ENCODE results near the gene ME3.
"Not testable (repeated sequence)": the region's sequence is repeated elsewhere in the genome, so short reads cannot be mapped to it uniquely, and the experiment has no call there.

ME3 gene

GRCh38 chr11:86660736-86661135 is 11.7 kb downstream of the ME3 start:
- no peak for DNase-seq

- no peak for DNase-seq
Observed at GRCh38 chr11:86660088-86660487, 12.3 kb downstream of the ME3 start.

GRCh38 chr11:86658534-86658933 is 13.9 kb downstream of the ME3 start:
- no peak for DNase-seq

GRCh38 chr11:86645212-86645611 is 27.2 kb downstream of the ME3 start:
- not testable (repeated sequence) for DNase-seq

- DNase-seq = peak; percentile 21
Observed at GRCh38 chr11:86644291-86644690, 28.1 kb downstream of the ME3 start.

GRCh38 chr11:86641537-86642261 is 30.7 kb downstream of the ME3 start:
- DNase-seq = peak; percentile 16

GRCh38 chr11:86639137-86639536 is 33.3 kb downstream of the ME3 start:
- DNase-seq = no peak

- DNase-seq = no peak
Observed at GRCh38 chr11:86638673-86639072, 33.7 kb downstream of the ME3 start.

GRCh38 chr11:86637988-86638387 is 34.4 kb downstream of the ME3 start:
- DNase-seq = no peak

GRCh38 chr11:86636275-86636674 is 36.1 kb downstream of the ME3 start:
- DNase-seq = no peak

GRCh38 chr11:86632499-86633269 is 39.7 kb downstream of the ME3 start:
- DNase-seq = peak; percentile 77

GRCh38 chr11:86630229-86630981 is 42.0 kb downstream of the ME3 start:
- DNase-seq = no peak

- no peak for DNase-seq
Observed at GRCh38 chr11:86629045-86629706, 43.2 kb downstream of the ME3 start.

GRCh38 chr11:86627776-86628455 is 44.5 kb downstream of the ME3 start:
- DNase-seq = no peak

- DNase-seq = no peak
Observed at GRCh38 chr11:86625981-86626380, 46.4 kb downstream of the ME3 start.

- no peak for DNase-seq
Observed at GRCh38 chr11:86625544-86625943, 46.9 kb downstream of the ME3 start.

- no peak for DNase-seq
Observed at GRCh38 chr11:86624366-86624765, 48.0 kb downstream of the ME3 start.

- DNase-seq = no peak
Observed at GRCh38 chr11:86623736-86624135, 48.7 kb downstream of the ME3 start.

- DNase-seq = no peak
Observed at GRCh38 chr11:86623041-86623621, 49.3 kb downstream of the ME3 start.

- no peak for DNase-seq
Observed at GRCh38 chr11:86621854-86622253, 50.6 kb downstream of the ME3 start.

- no peak for DNase-seq
Observed at GRCh38 chr11:86620891-86621521, 51.4 kb downstream of the ME3 start.

- peak; percentile 7 for DNase-seq
Observed at GRCh38 chr11:86619428-86619827, 53.0 kb downstream of the ME3 start.
